ENCODE data around the gene LCN6. TPM values are rescaled to one million over a fixed set of nuclear protein-coding genes. Genes with fewer than 3 reads are reported as not detected.

The LCN6 gene
- total RNA-seq, 2 donors from 2014 or later: 18.2 to 51.8 TPM

DNA sequence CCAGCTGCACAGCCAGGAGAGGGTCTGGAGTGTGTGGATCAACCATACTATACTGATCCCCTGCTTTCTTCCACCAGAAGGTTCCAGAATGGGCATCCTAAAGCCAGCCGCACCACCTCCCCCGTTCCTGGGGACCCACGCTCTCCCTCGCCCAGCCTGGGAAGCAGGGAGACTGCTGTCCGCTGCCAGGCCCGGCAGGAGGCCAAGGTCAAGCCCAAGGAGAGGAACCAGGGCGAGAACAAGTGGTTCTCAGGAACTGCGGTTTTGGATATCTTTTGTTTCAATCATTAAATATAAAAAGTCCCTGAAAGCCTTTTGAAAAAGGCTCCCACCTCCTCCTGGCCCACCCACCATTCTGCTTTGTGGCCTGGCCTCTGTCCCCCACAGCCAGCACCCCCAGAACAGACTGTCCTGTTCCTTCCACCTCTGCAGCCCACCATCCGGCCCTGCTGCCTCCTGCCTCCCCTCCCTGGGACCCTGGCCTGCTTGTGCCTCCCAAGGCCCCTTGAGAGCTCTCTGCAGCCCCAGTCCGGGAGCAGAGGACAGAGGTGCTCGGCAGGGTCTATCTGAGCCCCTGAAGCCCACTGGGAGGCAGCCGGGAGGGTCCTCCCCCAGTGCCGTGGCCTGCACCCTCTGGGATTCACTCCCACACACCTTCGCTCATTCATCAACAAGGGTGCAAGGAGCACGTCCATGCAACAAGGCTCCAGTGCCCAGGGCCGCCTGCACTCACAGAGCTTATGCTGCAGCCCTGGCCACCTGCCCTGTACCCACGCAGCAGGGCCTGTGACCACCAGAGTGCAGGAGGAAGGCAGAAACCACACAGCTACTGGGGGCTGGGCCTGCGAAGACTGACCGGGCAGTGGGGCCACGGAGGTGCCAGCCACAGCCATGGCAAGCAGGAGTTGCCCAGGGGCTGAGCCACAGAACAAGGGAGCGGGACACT is 614 bp upstream of the LCN6 start:
- ATAC-seq (peak in 1 of 2 donors; percentile 22), DNase-seq (peak; percentile 30)
- intact Hi-C loops (cut with DNase I): no loop called here

DNA sequence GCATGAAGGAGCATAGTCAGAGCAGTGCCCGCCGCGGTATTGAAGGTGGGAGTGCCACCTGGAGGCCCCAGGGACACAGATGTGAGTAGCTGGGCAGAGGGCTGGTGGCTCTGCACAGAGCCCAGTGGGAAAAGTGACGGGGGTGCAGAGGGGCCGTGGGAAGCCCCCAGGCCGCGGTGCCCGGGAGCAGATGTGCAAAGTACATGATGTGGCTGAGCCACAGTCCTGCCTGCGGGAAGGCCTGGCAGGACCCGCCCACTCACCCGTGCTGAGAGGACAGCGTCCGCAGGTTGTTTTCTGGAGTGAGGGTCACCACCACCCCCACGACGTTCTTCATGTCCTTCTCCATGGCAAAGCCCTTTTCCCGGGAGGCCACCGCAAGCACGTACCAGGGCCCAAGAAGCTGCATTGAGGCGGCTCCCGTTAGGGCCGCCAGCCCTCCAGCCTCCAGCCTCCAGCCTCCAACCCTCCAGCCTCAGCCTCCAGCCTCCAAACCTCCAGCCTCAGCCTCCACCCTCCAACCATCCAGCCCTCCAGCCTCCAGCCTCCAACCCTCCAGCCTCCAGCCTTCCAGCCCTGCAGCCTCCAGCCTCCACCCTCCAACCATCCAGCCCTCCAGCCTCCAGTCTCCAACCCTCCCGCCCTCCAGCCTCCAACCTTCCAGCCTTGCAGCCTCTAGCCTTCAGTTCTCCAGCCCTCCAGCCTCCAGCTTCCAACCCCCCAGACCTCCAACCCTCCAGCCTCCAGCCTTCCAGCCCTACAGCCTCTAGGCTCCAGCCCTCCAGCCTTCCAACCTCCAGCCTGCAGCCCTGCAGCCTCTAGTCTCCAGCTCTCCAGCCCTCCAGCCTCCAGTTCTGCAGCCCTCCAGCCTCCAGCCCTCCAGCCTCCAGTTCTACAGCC is 914 bp downstream of the LCN6 start:
- DNase-seq (peak; percentile 19), ATAC-seq (no peak)
- intact Hi-C loops (cut with DNase I): no loop called here

DNA sequence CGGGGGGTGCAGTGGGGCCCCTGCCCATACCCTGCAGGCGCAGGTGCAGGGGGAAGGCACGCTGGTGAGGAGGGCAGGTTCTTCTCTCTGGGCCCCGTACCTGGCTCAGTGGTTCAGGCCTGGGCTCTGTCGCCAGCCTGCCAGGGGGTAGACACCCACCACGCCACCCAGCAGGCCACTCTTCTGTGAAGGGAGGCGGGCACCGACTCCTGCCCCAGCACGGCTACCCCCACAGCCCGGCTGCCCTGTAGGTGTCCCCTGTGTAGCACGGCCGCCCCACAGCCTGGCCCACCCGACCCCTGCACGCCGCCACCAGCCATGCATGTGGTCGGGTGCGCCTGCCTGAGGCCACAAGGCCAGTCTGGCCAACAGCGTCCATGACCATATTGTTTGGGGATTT is 1.7 kb downstream of the LCN6 start:
- DNase-seq (peak; percentile 20), ATAC-seq (no peak)
- intact Hi-C loops (cut with DNase I): no loop called here

DNA sequence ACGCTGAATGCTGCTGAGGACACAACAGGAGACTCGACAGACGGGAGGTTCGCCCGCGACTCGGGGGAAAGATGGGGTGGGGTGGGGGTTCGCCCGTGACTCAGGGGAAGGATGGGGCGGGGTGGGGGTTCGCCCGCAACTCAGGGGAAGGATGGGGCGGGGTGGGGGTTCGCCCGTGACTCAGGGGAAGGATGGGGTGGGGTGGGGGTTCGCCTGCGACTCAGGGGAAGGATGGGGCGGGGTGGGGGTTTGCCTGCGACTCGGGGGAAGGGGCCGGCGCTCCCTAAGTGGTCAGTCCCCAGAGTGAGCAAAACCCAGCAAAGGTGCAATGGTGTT is 2.2 kb downstream of the LCN6 start:
- intact Hi-C loops (cut with DNase I): no loop called here
- DNase-seq (no peak), ATAC-seq (no peak)

DNA sequence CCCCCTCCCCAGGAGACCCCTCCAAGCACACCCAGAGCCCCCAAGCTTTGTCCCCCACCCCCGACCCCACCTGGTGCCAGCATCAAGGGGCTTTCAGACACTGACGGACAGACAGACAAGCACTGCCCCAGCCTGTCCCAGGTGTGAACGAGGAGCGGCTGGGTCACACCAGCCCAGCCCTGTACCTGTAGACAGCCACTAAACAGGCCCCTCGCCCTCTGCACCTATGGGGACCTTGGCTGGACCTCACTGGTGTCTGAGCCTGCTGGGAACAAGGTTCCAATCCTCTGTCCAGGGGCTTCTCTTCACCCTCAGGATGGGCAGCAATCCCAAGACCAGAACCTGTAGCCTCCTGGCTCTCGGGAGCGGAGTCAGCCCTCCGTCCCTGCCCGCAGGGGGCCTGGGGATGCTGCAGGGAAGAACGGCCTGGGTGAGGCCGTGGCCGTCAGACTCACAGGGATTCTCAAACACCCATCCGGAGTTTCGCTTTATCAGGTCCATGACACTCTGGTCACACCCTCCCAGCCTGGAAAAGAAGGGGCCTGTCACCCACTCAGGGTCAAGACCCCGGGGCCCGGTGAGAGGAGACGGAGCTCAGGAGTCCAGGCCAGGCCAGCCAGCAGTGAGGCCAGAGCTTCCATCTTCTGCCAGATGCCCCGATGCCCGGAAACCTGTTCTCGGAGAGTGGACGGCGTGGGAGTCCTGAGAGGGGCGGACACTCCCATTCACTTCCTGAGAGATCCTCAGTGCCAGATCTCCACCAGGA is 2.8 kb downstream of the LCN6 start:
- ATAC-seq: peak in 1 of 2 donors; percentile 22
- DNase-seq: peak; percentile 61
- intact Hi-C loops (cut with DNase I): no loop called here

DNA sequence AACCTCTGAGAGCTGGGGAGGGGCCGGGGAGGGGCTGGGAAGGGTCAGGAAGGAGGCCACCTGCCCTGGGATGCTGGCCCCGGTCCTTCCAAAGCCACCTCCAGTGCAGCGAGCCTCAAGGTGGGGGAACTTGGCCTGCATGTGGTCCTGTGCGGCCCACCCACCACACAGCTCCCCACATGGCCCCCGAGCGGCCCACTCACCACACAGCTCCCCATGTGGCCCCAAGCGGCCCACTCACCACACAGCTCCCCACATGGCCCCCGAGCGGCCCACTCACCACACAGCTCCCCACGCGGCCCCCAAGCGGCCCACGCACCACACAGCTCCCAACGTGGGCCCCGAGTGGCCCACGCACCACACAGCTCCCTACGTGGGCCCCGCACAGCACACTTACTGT is 3.6 kb downstream of the LCN6 start:
- intact Hi-C loops (cut with DNase I): no loop called here
- DNase-seq (peak; percentile 22), ATAC-seq (no peak)

DNA sequence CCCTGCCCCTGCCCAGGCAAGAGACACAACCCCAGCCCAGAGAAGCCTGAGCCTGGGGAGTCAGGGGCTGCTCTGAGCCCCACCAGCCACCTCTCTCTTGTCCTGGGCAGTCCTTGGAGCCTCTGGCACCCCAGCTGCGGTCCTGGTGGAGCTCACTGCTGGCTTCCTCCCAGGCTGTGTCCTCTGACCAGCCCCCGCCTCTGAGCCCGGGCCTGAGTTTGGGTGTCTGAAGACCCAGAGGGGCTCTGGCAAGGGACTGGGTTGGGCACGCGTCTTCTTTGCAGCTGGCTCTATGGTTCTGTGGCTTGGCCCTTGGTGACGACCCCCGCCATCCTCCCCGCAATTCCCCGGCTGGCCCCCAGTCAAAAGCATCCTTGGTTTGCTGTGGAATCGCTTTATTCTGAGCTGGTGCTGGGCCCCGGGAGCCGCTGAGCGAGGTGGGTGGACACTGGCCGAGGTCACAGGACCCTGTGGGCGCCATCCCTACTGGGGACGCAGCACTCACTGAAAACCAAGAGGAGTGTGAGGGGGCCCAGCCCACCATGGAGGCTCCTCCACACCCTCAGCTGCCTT is 4.6 kb downstream of the LCN6 start:
- intact Hi-C loops (cut with DNase I): no loop called here
- ATAC-seq (no peak), DNase-seq (no peak)

DNA sequence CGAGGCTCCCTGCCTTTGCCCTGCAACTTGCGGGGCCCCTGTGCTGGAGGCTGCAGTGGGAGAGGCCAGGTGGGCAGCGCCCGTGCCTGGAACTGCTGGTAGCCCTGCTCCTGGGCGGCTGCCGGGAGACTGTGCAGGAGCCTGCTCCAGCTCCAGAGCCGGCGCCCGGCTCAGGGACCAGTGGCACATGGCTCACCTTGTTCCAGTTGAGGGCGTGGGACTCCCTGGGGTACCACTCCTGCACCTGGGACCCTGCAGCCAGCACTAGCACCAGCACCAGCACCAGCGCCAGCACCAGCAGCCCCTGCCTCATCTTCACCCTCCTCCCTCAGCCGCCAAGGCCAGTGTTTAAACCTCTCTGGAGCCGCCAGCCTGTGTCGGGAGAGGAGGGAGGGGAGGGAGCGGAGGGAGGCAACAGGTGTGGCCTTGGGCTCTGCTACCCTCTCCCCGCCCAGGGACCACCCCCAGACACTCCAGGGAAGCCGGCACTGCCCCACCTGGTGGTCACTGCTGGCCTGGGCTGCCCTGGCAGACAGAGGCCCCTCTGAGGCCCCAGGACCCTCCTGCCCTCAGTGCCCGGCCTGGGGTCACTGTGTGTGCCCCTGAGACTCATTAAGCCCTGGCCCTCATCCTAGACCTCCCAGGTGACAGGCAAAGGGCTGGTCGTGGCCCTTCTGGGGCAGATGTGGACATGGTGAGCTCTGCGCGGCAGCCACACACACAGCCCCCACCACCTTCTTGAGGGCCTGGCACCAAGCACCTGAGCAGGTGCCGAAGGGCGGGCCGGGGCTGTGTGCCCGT is 5.5 kb downstream of the LCN6 start, which contains the start of gene LCN10:
LCN10 (minus strand) TSS at position 350 of the 801 bp plus-strand sequence; CDS start at position 313, 37 bp downstream.
- DNase-seq (no peak), ATAC-seq (peak in 1 of 2 donors; percentile 8)
- intact Hi-C loops (cut with DNase I): no loop called here

DNA sequence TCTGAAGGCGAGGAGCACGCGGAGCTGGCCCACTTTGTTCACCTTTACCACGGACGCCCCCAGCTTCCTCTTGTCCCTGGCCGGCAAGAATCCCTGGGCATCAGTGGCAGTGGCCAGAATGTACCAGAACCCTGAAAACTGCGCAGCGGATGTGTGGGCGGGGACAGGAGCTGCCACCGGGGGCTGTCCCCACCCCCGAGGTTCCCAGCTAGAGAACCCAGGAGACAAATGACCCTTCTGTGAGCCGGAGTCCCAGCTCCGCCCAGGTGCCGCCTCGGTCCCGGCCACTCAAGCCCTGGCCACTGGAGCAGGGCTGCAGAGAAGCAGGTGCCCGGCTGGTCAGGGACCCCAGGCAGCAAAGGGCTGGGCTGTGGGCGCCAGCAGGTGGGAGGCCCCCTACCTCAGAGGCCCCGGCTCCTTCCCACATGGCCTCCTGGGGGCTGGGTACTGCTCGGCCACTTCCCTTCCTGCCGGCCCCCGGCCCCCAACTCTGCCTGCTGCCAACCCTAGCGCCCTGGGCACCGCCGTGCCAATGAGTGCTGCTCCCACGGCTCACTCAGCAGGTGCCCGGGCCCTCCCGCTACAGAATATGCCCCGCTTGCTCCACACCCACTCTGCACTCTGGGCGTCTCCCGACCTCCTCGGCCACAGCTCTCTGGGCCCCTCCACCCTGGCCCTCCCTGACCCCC is 6.3 kb downstream of the LCN6 start:
- DNase-seq (peak; percentile 31), ATAC-seq (peak in 1 of 2 donors; percentile 12)
- intact Hi-C loops (cut with DNase I): no loop called here

DNA sequence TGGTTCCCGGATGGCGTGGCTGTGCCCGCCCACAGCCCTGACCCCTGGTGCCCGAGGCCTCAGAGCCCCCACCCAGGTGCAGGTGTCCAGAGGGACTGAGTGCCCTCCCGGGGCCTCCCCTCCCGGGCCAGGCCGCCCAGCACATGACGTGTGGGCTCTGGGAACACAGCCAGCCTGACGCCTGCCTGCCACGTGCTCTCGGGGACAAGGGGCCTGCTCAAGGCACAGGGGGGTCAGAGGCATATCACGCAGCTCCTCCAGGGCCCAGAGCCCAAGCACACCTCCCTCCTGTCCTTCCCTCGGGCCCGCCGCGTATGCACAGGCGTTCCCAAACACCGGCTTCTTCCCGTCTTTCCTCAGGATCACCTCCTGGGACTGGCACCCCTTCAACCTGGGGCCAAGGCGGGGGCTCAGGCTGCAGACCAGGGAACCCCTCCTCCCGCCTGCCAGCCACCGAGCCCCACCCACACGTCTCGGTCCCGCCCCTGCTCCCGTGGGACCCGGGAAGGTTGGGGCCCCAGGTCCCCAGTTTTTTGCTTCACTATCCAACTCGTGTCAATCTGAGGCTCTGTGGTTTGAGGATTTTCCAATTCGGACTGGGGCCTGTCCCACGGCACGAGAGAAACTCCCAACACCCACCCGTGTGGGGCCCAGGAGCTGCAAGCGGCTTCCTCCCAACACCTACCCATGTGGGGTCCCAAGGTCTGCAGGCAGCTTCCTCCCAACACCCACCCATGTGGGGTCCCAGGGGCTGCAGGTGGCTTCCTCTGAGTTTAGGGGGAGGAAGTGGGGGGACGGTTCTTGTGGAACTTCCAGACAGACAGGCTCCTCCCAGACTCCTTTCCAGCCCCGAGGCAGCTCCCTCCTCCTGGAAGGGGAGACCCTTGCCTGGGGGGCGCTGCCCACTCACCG is 7.1 kb downstream of the LCN6 start:
- DNase-seq (peak; percentile 54), ATAC-seq (peak; percentile 33 to 70)
- intact Hi-C loops (cut with DNase I): no loop called here

DNA sequence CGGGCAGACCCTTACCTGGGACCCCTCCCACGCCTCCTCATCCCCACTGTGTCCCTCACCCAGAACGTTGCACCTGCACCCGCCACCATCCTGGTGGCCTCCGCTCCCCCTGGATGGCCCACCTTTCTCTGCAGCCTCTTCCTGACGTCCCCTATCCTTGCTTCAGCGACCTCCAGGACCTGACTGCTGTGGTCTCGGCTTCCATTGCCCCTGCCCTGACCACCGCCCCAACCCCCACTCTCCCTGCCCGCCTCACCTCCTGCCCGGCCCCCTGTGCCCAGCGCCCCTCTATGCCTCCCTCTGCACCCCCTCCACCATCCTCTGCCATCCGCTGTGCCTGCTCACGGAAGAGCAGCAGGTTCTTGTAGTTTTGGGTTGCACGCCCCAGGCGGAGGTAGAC is 7.8 kb downstream of the LCN6 start:
- no peak for ATAC-seq
- intact Hi-C loops (cut with DNase I): no loop called here
- peak; percentile 10 for DNase-seq

DNA sequence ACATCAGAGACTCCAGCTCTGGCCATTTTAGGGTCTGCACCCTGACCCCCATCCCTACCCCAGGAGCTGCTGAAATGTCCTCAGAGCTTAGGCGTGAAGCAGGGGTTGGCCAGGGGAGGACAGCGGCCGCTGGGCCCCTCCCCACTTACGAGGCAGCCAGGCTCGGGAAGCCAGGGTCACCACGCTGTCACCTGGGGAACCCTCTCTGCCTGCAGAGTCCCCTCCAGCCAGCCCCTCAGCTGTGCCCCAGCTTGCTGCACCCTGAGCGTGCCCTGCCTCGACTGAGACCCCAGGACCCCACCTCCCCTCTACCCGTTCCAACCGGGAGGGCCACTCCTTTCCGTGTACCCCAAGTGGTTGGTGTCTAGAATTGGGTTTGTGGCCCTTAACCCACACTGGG is 8.3 kb downstream of the LCN6 start:
- ATAC-seq (no peak), DNase-seq (peak; percentile 14)
- intact Hi-C loops (cut with DNase I): no loop called here

DNA sequence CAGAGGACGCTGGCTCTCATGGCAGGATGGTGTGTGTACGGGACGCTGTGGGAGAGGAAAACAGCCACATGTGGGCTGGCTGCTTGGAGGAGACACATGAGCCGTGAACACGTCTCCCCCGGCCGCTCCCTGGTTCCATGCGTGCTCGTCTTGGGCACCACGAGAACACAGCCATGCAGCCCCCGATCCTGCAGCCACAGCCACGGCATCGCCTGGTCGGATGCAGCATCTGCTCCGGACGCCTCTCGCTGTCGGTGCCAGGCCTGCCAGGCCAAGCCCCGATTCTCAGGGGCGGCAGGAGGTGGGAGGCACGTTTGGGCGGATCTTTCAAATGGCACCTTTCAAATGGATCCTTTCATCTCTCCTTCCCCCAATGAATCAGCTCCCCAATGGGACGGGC is 8.8 kb downstream of the LCN6 start:
- no peak for ATAC-seq
- DNase-seq: peak; percentile 8
- intact Hi-C loops (cut with DNase I): no loop called here

DNA sequence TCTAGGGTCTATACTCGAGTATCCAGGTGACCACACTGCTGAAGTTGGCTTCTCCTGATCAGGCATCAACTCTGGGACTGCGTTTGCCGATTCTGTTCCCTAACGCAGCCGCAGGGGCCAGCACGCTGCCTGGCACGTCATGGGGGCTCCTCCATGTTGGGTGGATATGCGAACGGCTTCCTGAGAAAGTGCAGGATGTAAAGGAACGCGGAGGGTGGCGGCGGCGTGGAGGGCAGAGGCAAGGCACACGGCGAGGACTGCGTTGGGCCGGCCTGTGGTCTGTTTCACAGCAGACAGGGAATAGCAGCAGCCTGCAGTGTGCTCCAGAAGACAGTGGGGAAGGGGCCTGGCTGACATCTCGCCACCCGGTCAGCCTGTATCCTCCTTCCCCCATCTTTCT is 9.4 kb downstream of the LCN6 start:
- ATAC-seq (no peak), DNase-seq (no peak)
- intact Hi-C loops (cut with DNase I): no loop called here

DNA sequence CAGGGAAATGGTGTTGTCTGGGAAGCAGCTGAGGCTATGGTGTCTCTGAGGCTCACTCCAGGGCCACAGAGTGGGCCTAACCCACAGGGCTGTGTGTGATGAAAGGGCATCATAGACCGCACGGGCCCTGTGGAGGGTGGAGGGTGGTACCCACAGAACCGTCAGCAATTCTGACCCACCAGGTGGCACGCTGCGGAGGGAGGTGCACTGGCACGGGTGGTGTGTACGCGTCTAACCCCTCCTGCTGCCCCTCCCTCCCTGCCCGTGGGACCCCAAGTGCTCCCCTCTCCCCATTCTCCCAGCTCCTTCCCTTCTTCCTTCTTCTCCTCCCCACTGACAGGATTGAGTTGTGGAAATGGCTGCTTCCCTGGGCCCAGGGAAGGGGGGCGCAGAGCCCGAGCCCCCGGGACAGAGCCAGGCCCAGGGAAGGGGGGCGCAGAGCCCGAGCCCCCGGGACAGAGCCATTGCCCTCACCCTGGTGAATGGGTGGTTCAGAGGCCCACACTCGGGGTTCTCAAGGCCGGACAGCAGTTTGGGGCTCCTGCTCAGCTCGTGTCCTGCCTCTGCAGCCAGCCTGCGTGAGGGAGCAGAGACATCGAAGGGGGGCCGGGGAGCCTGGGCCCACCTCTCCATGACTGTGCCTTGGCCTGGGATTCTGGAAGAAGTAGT is 12.4 kb downstream of the LCN6 start:
- no peak for ATAC-seq
- peak; percentile 9 for DNase-seq

DNA sequence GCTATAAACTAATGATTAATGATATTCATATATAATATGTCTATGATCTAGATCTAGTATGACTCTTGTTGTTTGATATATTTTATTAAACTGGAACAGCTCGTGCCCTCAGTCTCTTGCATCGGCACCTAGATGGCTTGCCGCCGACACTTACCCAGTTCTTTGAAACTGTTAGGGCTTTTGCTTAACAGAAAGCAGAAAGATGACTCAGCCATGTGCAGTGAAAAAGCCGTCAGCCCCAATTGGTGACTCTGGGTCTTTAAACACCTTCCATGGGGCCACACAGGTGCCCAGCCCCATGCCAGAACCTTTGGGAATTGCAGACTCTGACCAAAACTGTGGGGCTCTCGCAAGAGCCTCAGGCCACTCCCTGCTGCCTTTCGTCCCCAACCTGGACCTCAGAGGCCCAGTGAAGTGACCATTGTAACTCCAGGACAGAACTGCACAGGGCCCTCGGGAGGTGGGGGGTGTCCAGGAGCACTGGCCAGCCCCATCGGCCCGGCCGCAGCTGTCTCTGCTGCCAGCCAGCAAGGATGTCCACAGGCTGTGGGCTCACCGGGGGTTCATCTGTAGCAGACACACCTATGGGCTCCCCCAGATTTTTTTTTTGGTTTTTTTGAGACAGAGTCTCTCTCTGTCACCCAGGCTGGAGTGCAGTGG is 13.4 kb downstream of the LCN6 start:
- DNase-seq: no peak
- ATAC-seq: no peak
- intact Hi-C loops (cut with DNase I): no loop called here

More for the DNA sequence above, 12.4 kb downstream of the LCN6 start:
- intact Hi-C loops (cut with DNase I): no loop called here

All from left cardiac atrium (tissue), 4 donors.